HL-60 (cell line): Measurements from ENCODE around the gene PANX3.

ENCODE experiments used
- GABPA ChIP-seq: IDR thresholded peaks from 2 replicates; pipeline ENCODE4 v1.6.1; 2012; ENCODE audit warnings: low read depth
- POLR2AphosphoS5 ChIP-seq: IDR thresholded peaks from 2 replicates; pipeline ENCODE4 v1.6.1; 2012; ENCODE audit warnings: low read depth
- REST ChIP-seq: IDR thresholded peaks from 2 replicates; pipeline ENCODE4 v1.6.1; 2012; ENCODE audit warnings: low read depth; ENCODE audit not compliant: insufficient replicate concordance
- SPI1 ChIP-seq: IDR thresholded peaks from 2 replicates; pipeline ENCODE4 v1.6.1; 2012; ENCODE audit warnings: low read depth, mild to moderate bottlenecking, borderline replicate concordance
- TF ChIP-seq, protein P1 (sequence below): IDR thresholded peaks from one replicate; pipeline ENCODE4 v1.5.1; 2011; ENCODE audit warnings: low read length, control low read depth, inconsistent platforms; ENCODE audit not compliant: insufficient read depth

DNA sequence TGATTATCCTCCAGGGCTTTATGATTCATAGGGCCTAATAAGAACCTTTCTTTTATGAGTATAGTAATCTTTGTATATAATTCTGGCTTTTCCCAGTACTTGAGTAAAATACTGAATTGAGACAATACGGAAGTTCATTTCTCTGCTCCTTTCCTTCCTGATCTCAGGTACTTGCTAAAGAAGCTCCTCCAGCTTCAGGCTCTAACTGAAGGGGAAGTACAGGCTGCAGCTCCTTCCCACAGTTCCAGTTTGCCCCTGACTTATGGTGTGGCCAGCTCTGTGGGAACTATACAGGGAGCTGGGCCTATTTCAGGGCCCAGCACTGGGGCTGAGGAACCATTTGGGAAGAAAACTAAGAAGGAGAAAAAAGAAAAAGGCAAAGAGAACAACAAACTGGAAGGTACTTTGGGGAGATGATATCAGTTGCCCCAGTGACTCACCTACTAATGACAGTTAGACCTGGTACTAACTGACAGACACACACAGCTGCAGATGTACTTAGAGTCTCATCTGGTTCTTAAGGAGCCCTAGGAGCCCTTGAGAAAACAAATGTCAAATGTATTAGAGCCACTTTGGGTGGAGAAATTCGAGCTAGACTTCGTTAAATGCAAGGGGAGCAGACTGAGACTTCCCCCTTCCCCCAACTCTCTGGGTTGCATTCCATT lies 14.4 kb downstream of the PANX3 start:
- TF ChIP-seq, protein P1, sequence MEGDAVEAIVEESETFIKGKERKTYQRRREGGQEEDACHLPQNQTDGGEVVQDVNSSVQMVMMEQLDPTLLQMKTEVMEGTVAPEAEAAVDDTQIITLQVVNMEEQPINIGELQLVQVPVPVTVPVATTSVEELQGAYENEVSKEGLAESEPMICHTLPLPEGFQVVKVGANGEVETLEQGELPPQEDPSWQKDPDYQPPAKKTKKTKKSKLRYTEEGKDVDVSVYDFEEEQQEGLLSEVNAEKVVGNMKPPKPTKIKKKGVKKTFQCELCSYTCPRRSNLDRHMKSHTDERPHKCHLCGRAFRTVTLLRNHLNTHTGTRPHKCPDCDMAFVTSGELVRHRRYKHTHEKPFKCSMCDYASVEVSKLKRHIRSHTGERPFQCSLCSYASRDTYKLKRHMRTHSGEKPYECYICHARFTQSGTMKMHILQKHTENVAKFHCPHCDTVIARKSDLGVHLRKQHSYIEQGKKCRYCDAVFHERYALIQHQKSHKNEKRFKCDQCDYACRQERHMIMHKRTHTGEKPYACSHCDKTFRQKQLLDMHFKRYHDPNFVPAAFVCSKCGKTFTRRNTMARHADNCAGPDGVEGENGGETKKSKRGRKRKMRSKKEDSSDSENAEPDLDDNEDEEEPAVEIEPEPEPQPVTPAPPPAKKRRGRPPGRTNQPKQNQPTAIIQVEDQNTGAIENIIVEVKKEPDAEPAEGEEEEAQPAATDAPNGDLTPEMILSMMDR = no peak
- TF ChIP-seq POLR2AphosphoS5 (no peak), REST (no peak), GABPA (no peak), SPI1 (no peak)
